Spleen (tissue), 13 donors: ENCODE data around the gene KLHL24. TPM values are rescaled to one million over a fixed set of nuclear protein-coding genes. Genes with fewer than 3 reads are reported as not detected.

ENCODE experiments used
- DNase-seq: peaks from one replicate; pipeline ENCODE4 v3.0.0-alpha.2; 2020
- H3K27ac ChIP-seq, 8 donors: fragments of 200-600 bp; sonication (generic) in 7 of 8; 1 replicate in 4 of 8; 2 replicates in 4 of 8; pipeline versions ENCODE4 v1.5.0 to v1.8.0; 2016 to 2021; ENCODE audit warnings: inconsistent platforms in 4 of 8, mild to moderate bottlenecking in 4 of 8, moderate library complexity in 1 of 8
- H3K27me3 ChIP-seq, 7 donors: fragments of 200-600 bp; sonication (generic) in 6 of 7; replicated peaks in 1 of 7; 1 replicate in 4 of 7; 2 replicates in 3 of 7; pipeline versions ENCODE4 v1.5.0 to v1.8.0; 2016 to 2021; ENCODE audit warnings: inconsistent platforms in 3 of 7, mild to moderate bottlenecking in 1 of 7
- H3K36me3 ChIP-seq, 6 donors: fragments of 200-600 bp; sonication (generic) in 5 of 6; 1 replicate in 4 of 6; 2 replicates in 2 of 6; pipeline versions ENCODE4 v1.5.0 to v1.8.0; 2016 to 2021; ENCODE audit warnings: inconsistent platforms in 2 of 6
- H3K4me1 ChIP-seq, 6 donors: fragments of 200-600 bp; sonication (generic) in 5 of 6; 1 replicate in 3 of 6; 2 replicates in 3 of 6; pipeline versions ENCODE4 v1.5.0 to v1.8.0; 2016 to 2021; ENCODE audit warnings: inconsistent platforms in 3 of 6
- H3K4me3 ChIP-seq, 8 donors: fragments of 200-600 bp; sonication (generic) in 7 of 8; 1 replicate in 4 of 8; 2 replicates in 4 of 8; pipeline versions ENCODE4 v1.5.0 to v1.8.0; 2016 to 2021; ENCODE audit warnings: inconsistent platforms in 4 of 8, mild to moderate bottlenecking in 4 of 8, moderate library complexity in 2 of 8
- H3K9me3 ChIP-seq, 8 donors: fragments of 200-600 bp; sonication (generic) in 7 of 8; 1 replicate in 4 of 8; 2 replicates in 4 of 8; pipeline versions ENCODE4 v1.5.0 to v1.8.0; 2016 to 2021; ENCODE audit warnings: inconsistent platforms in 4 of 8
- CTCF ChIP-seq, 11 experiments: fragments of 200-600 bp in 7 of 11; fragments of 450-650 bp in 4 of 11; sonication (generic) in 4 of 11; IDR thresholded peaks in 8 of 11; conservative IDR thresholded peaks in 3 of 11; 1 replicate in 7 of 11; 2 replicates in 4 of 11; pipeline versions ENCODE4 v1.4.0 to v1.8.0; 2016 to 2021; ENCODE audit warnings: antibody characterized with exemption in 11 of 11, inconsistent platforms in 4 of 11, mild to moderate bottlenecking in 1 of 11
- POLR2A ChIP-seq, 3 donors: fragments of 450-650 bp; IDR thresholded peaks; one replicate each; pipeline ENCODE4 v1.5.1; 2017; ENCODE audit warnings: antibody characterized with exemption in 3 of 3, mild to moderate bottlenecking in 1 of 3
- POLR2AphosphoS5 ChIP-seq, 3 donors: sonication (generic); formaldehyde crosslinking; IDR thresholded peaks; one replicate each; pipeline ENCODE4 v1.5.1; 2017; ENCODE audit warnings: antibody characterized with exemption in 3 of 3
- WGBS, 5 donors: extraction: QIAGEN DNeasy Blood & Tissue Kit in 3 of 5; methylation state at CpG; one replicate each; pipeline versions ENCODE4 v1.1.5 to v1.1.7; 2013 to 2018; 5-methylcytosine and 5-hydroxymethylcytosine counted together
- intact Hi-C: fragments of 100-400 bp; cut with DNase I; formaldehyde crosslinking; loops from one replicate; pipeline ENCODE4 v1.15.0; 2023; ENCODE audit warnings: low total_unique reads
- long read RNA-seq, 2 donors: transcript quantifications; one replicate each; lab custom pipeline, GENCODE V29; 2026
- polyA plus RNA-seq, 3 donors: library from polyadenylated mRNA; stranded (reverse); fragments of 200-250 nt; gene quantifications; one replicate each; pipeline ENCODE4 v1.2.1, GENCODE V29; 2013
- total RNA-seq, 7 donors: library from RNA; depleted of rRNA in 3 of 7; stranded (reverse); fragments of >200 nt in 3 of 7; fragmentation: NEBNext Ultra II Directional in 4 of 7; extraction: Animal tissue kit (Norgen Biotek cat#: 25700) in 4 of 7; gene quantifications; one replicate each; pipeline versions ENCODE4 v1.1.0 to v1.2.1, GENCODE V29; 2016 to 2021
- donor health status: healthy with polysubstance abuse.
- donor health status: DM: no; HTN: no; CAD: no; lungs with moderate emphysema.
- donor health status: DM: no; HTN: no; CAD: no.
- donor health status: Bipolar disorder and iron deficiency.
- donor health status: healthy.
- donor health status: DM: no; HTN: no; CAD: no.
- donor health status: DM: yes; HTN: yes; CAD: no.

KLHL24 gene
- total RNA-seq (100 to 1,000 TPM in 3 of 7 donors, 10 to 100 TPM in 4; 48.8 to 148 (median 69.1) TPM), polyA plus RNA-seq (10 to 100 TPM in 2 of 3 donors, 1 to 10 TPM in 1; 5.0 to 13.5 (median 12.0) TPM)
- long read RNA-seq, donor 1, full-length matches to known transcripts, result 2 of 7 reads
- long read RNA-seq, donor 1, partial matches to known transcripts, result 5 of 7 reads
- long read RNA-seq, donor 1, other reads (novel, unspliced or antisense), result 0 of 7 reads
- long read RNA-seq, donor 2, full-length matches to known transcripts, result 4 of 4 reads
- long read RNA-seq, donor 2, partial matches to known transcripts, result 0 of 4 reads
- long read RNA-seq, donor 2, other reads (novel, unspliced or antisense), result 0 of 4 reads

- Histone ChIP-seq H3K4me1 (peaks cover 15 to 46% (median 30%) of the 10 kb centered on the region in 6 donors), H3K4me3 (peak within 1 kb of the TSS; percentile 86 to 99 (median 97)), H3K27me3 (no peaks in the 10 kb centered on the region), H3K9me3 (no peaks in the 10 kb centered on the region), H3K36me3 (no peaks in the 10 kb centered on the region), H3K27ac (peak within 1 kb of the TSS; percentile 98 to 100 (median 100))
- peak; percentile 97 for DNase-seq
- 0 to 1% (median 1%) methylated on average over 25 to 76 of the region's 76 CpGs for whole genome bisulfite sequencing, 5 donors
- intact Hi-C loops, result no loop called here
- TF ChIP-seq CTCF (IDR thresholded peaks at IDR 0.05 in 8 of 11, conservative IDR thresholded peaks at IDR 0.05 in 3 of 11), result peak in 3 of 11 experiments; percentile 9 to 31 (median 16)
- peak; percentile 100 for TF ChIP-seq POLR2AphosphoS5 (IDR thresholded peaks at IDR 0.05)
- peak; percentile 85 to 99 (median 94) for TF ChIP-seq POLR2A (IDR thresholded peaks at IDR 0.05)
Observed at GRCh38 chr3:183635431-183636220, at the start of gene KLHL24. Gene KLHL24, plus strand, starts transcription at chr3:183635623. Its CDS starts 14,734 bp downstream, at chr3:183650357.

GRCh38 chr3:183586477-183586876, 48.9 kb upstream of the KLHL24 start:
- no peak for TF ChIP-seq POLR2A (IDR thresholded peaks at IDR 0.05)
- TF ChIP-seq CTCF (IDR thresholded peaks at IDR 0.05 in 8 of 11, conservative IDR thresholded peaks at IDR 0.05 in 3 of 11), result no peak
- TF ChIP-seq POLR2AphosphoS5 (IDR thresholded peaks at IDR 0.05), result no peak
- H3K36me3 ChIP-seq, result no peaks in the 10 kb centered on the region
- WGBS, 5 donors, result 26 to 43% (median 34%) methylated on average over 5 of the region's 5 CpGs
- intact Hi-C loops, result no loop called here
- peak overlapping the region in 2 of 8 donors; percentile 15 to 51 for H3K27ac ChIP-seq
- no peak for DNase-seq
- no peaks in the 10 kb centered on the region for H3K9me3 ChIP-seq
- no peaks in the 10 kb centered on the region for H3K27me3 ChIP-seq
- no peak overlapping the region for H3K4me3 ChIP-seq
- H3K4me1 ChIP-seq, result peaks cover 9 to 48% (median 32%) of the 10 kb centered on the region in 6 donors

GRCh38 chr3:183587336-183587735, 48.1 kb upstream of the KLHL24 start:
- peaks cover 17 to 57% (median 39%) of the 10 kb centered on the region in 6 donors for H3K4me1 ChIP-seq
- intact Hi-C loops, result no loop called here
- no peak for DNase-seq
- no peaks in the 10 kb centered on the region for H3K9me3 ChIP-seq
- H3K27me3 ChIP-seq, result no peaks in the 10 kb centered on the region
- H3K4me3 ChIP-seq, result no peak overlapping the region
- TF ChIP-seq POLR2AphosphoS5 (IDR thresholded peaks at IDR 0.05) (peak in 1 of 3 donors; percentile 40), CTCF (IDR thresholded peaks at IDR 0.05 in 8 of 11, conservative IDR thresholded peaks at IDR 0.05 in 3 of 11) (no peak)
- H3K36me3 ChIP-seq, result no peaks in the 10 kb centered on the region
- peak overlapping the region in 5 of 8 donors; percentile 15 to 51 (median 31) for H3K27ac ChIP-seq
- 42 to 55% (median 52%) methylated on average over 2 of the region's 2 CpGs for WGBS, 5 donors

GRCh38 chr3:183590442-183590841, 45.0 kb upstream of the KLHL24 start:
- Histone ChIP-seq H3K36me3 (no peaks in the 10 kb centered on the region), H3K27me3 (peaks cover 0 to 5% (median 0%) of the 10 kb centered on the region in 7 donors), H3K9me3 (no peaks in the 10 kb centered on the region), H3K4me1 (peaks cover 16 to 49% (median 25%) of the 10 kb centered on the region in 6 donors), H3K27ac (no peak overlapping the region), H3K4me3 (no peak overlapping the region)
- intact Hi-C loops, result no loop called here
- 88 to 97% (median 92%) methylated on average over 6 of the region's 6 CpGs for WGBS, 5 donors
- DNase-seq, result no peak
- TF ChIP-seq POLR2AphosphoS5 (IDR thresholded peaks at IDR 0.05), result no peak
- TF ChIP-seq CTCF (IDR thresholded peaks at IDR 0.05 in 8 of 11, conservative IDR thresholded peaks at IDR 0.05 in 3 of 11), result no peak
- no peak for TF ChIP-seq POLR2A (IDR thresholded peaks at IDR 0.05)
